Mammary epithelial cell (primary cell): Measurements from ENCODE around the gene ADK.

Experiments used
- CTCF ChIP-seq, 2 donors: IDR thresholded peaks in 1 of 2; conservative IDR thresholded peaks in 1 of 2; 2 replicates each; pipeline ENCODE4 v1.5.1; 2011 to 2012; ENCODE audit warnings: inconsistent platforms in 2 of 2, low read length in 2 of 2, mild to moderate bottlenecking in 2 of 2, control low read depth in 1 of 2, low read depth in 1 of 2; ENCODE audit not compliant: insufficient read depth in 1 of 2; ENCODE audit errors: extremely low read depth in 1 of 2
- EZH2 ChIP-seq: IDR thresholded peaks from 2 replicates; pipeline ENCODE4 v1.6.1; 2012; ENCODE audit warnings: low read length, inconsistent platforms, borderline replicate concordance

DNA sequence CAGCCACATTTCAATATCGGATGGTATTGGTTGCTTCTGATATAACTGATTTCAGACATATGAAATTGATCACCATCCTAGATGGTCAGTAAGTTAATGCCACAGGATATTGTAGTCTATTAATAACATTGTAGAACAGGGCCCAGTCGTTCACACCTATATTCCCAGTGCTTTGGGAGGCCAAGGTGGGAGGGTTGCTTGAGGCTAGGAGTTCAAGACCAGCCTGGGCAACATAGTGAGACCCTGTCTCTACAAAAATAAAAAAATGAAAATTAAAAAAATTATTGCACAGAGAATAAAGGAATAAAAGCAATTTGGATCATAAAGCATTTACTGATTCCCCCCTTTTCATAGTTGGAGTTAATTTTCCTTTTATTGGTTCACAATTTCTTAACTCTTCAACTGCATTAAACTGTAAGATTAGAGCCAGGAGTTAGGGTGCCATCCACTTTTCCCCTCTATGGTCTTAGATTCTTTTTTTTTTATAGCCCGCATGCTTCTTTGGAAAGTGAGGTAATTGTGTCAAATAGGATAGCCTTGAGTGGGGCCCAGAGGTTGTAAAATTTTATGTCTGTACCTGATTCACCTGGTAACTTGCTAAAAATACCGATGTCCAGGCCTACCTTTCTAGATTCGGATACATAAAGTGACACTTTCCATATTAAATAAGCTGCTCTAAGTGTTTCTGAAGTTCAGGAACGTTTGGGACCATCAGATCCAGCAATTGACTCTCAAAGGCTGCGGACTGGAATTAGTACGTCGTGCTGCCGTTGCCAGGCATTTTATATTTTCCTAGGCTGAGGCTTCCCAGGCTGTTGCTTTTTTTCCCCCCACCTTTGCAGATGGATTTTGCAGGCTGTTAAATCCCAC is 24.7 kb downstream of the ADK start:
- TF ChIP-seq CTCF (conservative IDR thresholded peaks at IDR 0.05 in 1 of 2, IDR thresholded peaks at IDR 0.05 in 1 of 2; ENCODE audit: extremely low read depth in 1 of 2, insufficient read depth in 1 of 2, low read depth in 1 of 2, low read length in 2 of 2) = no peak
- no peak for TF ChIP-seq EZH2
